Activated CD8-positive, alpha-beta memory T cell treated with anti-CD3 and anti-CD28 coated beads for 36 hours (primary cell): Measurements from ENCODE around the gene ARMH1. TPM values are rescaled to one million over a fixed set of nuclear protein-coding genes. Genes with fewer than 3 reads are reported as not detected.
"Not testable (repeated sequence)": the region's sequence is repeated elsewhere in the genome, so short reads cannot be mapped to it uniquely, and the experiment has no call there.

Source experiments
- CTCF ChIA-PET: fragments of 350-600 bp; sonication (Branson Sonifier 250); formaldehyde crosslinking; loops from one replicate; lab custom pipeline; 2021; ENCODE audit warnings: antibody characterized with exemption; lab: Charles Lee
- POLR2A ChIA-PET: fragments of 350-600 bp; sonication (Branson Sonifier 250); formaldehyde crosslinking; loops from one replicate; lab custom pipeline; 2021; ENCODE audit warnings: antibody characterized with exemption; lab: Charles Lee
- total RNA-seq, 2 experiments: library from RNA; stranded (reverse); gene quantifications; one replicate each; pipeline ENCODE4 v1.2.3, GENCODE V29; 2021

The ARMH1 gene
- total RNA-seq, 2 experiments from 2014 or later: 49.6 to 52.0 TPM

DNA sequence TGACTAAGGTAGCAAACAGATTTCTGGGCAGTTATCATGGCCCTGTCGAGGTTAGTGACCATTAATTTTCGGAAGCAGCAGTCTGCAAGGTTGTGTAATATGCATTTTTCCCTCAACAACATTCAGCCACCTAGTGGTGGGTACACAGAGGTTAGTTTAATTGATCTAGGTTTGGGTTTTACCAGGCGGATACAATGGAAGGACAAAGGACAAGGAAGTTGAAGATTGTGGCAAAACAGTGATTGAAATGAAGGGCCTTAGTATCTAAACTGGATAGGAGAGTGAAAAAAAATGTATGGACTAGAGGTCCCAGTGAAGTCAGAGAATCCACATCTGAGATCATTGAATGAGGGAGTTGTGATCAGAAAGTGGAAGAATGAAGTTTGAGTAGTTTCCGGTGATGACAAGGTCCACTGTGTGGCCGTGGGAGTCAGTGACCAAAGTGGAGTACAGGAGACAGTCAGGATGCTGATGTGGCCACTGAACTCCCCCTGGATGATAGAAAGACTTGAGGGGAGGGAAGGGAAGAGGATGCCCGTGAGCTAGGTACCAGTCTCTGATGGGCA lies 2.8 kb downstream of the ARMH1 start:
- CTCF ChIA-PET: interaction anchor here (0.9 kb wide), 1 partner anchor 36 kb away, joined by 3 read pairs; no protein-coding TSS in a partner anchor
- POLR2A ChIA-PET: interaction anchor here (0.5 kb wide), 1 partner anchor 13 kb away, joined by 7 read pairs; no protein-coding TSS in a partner anchor

DNA sequence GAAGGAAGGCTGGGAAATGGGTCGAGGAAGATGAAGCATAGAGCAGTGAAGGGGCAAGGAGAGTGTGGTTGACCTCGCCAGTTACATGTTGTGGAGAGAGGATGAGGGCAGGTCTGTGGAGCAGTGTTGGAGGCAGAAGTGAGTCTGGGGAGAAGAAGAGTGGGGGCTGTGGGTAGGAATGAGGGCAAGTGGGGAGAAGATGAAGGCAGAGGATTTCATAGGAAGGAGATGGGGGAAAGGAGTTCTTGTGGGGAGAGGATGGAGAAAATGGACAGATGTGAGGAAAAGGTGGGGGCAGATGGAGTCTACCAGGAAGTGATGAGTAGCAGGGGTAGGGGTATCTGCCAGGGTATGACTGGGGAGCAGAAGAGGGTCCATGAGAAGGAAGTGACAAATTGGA lies 3.6 kb downstream of the ARMH1 start:
- ChIA-PET POLR2A (interaction anchor here (0.5 kb wide), 1 partner anchor 14 kb away, joined by 7 read pairs; no protein-coding TSS in a partner anchor), CTCF (no interaction called here)

DNA sequence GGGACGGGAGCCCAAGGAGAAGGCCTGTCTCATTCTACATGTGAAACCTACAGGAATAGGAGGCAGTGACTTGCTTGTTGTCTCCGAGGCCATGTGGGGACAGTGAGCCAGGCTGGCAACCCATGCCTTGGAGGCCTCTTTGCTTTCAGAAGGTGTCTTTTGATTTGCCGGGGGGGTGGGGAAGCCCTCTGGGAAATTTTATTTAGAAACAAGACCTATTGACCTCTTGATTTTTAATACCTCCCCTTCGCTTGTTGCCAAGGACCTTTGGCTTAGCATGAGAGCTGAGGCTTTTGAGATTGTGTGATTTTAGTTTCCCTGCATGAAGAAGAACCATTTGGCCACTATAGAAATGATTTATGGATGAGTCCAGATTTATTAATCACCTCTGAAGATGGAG lies 4.1 kb downstream of the ARMH1 start:
- POLR2A ChIA-PET: no interaction called here
- CTCF ChIA-PET: no interaction called here

DNA sequence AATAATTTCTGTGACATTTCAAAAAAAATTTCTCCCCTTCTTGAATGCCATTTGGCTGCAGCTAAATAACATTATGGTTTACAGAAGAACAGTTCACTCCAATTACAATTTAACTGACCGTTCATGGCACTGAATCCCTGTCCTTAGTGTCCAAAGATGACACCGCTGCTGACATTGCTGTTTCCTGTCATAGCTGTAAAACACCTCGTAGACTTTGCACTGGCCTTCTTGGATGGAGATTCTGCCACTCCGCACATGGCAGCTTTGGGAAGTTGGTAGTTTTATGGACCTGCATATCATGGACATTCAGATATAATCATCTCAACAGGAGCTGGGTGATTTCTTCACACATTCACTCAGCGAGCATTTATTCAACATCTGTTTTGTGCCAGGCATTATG lies 5.0 kb downstream of the ARMH1 start:
- POLR2A ChIA-PET: no interaction called here
- CTCF ChIA-PET: no interaction called here

DNA sequence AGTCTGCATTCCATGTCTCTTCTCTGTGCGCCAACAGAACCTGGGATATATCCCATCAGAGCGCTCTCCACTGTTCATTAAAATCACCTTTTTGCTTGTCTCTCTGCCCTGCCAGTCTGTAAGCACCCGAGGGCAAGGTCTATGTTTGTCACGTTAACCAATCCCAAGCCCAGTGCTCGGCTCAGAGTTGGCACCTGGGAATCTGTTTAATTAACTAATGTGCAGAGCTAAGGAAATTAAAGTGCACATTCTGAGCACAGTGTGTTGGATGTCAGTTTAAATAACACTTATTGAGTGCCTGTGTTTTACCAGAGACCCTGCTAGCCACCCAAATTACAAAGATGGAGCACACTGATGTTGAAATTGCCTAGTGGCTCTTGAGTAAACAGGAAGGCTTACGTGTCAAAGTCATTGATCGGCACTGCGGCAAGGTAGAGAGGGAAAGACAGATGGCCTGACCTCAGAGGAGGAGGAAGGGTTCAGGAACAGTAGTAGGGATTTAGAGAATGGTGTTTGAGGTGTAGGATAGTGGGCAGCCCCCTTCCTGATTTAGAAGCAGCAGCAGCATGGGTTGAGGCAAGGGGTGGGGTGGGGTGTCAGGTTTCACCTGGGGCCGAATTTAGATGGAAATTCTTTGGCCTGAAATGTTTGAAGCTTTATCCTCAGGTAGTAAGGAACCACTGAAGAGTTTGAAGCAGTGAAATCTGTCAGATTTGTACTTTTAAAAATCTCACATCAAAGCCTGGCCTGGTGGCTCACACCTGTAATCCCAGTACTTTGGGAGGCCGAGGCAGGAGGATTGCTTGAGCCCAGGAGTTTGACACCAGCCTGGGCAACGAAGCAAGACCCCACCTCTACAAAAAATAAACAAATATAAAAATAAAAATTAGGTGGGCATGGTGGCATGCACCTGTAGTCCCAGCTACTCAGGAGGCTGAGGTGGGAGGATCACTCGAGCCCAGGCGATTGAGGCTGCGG lies 7.7 kb downstream of the ARMH1 start:
- CTCF ChIA-PET: no interaction called here
- POLR2A ChIA-PET: no interaction called here

DNA sequence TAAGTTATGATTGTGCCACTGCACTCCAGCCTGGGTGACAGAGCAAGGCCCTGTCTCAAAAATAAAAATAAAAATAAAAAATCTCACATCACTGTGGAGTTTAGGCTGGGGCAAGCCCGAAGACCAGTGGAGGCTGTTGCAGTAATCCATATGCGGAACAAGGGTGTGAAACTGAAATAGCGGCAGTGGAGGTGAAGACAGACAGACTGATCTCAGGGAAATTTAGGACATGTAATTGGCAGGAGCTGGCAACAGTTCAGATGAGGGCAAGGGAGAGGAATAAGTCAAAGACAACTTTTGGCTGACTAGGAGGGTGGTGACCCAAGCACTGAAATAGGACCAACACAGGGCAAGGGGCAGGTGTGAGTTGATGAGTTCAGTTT lies 8.4 kb downstream of the ARMH1 start:
- ChIA-PET CTCF (no interaction called here), POLR2A (no interaction called here)

DNA sequence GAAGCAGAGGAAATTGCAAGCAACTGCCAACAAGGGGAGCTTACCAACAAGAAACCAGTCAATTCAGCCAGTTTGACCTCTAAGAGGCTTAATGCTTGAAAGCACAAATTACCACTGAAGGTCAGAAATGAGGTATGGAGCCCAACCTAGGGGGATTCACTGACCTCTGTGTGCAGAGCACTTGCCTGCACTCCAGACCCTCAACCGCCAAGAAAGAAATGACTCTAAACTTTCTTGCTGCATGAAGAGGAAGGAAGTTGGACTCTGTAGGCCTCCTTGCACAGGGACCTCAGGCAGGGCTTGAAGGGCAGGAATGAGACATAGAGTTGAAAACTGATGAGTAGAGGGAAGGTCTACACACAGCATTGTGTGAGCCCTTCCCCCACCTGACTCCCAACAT lies 10.0 kb downstream of the ARMH1 start:
- ChIA-PET CTCF (no interaction called here), POLR2A (no interaction called here)

DNA sequence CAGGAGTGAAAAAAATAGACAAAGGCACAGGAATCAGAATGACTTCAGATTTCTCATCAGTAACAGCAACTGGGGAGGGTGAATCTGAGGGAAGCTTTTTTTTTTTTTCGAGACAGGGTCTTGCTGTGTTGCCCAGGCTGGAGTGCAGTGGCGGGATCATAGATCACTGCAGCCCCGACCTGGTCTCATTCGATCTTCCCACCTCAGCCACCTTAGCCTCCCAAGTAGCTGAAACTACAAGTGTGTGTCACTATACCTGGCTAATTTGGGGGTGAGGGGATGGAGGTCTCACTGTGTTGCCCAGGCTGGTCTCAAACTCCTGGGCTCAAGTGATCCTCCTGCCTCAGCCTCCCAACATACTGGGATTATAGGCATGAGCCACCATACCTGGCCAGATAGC lies 10.7 kb downstream of the ARMH1 start:
- POLR2A ChIA-PET: no interaction called here
- CTCF ChIA-PET: no interaction called here

DNA sequence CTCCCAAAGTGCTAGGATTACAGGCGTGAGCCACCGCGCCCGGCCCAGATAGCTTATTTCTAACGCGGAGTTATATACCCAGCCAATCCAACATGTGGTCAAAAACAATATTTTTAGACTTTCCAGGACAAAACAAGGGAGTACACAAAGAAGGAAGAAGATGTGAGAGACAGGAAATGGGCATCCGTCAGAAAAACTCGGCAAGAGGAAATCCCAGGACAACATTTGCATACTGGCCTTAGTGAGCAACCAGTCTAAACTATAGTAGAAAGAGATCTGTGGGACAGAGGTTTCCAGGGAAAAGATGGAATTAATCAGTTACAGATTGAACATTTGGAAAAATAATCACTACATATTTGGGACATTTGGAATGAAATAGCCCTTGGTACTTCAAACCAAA lies 11.4 kb downstream of the ARMH1 start:
- POLR2A ChIA-PET: no interaction called here
- CTCF ChIA-PET: no interaction called here

DNA sequence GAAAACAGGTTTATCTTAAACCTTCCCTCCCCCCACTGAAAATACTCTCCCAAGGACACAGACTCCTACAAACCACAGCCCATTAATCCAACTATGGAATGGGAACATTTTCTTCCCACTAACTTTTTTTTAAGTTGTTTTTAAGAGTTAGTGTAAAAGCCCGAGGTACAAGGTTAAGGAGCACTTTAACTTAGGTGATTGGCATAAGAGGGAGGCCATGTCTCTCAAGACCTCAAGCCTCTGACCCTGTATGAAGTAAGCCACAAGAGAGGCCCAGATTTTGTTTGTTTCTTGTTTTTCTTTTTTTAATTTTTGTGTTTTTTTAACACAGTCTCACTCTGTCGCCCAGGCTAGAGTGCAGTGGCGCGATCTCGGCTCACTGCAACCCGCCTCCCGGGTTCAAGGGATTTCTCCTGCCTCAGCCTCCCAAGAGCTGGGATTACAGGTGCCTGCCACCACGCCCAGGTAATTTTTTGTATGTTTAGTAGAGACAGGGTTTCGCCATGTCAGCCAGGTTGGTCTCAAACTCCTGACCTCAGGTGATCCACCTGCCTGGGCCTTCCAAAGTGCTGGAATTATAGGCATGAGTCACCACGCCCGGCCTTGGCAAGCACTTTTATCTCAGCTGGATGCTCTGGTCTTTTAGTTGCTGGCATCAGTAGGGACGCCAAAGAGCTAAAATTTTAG lies 14.4 kb downstream of the ARMH1 start:
- ChIA-PET POLR2A (no interaction called here), CTCF (no interaction called here)

DNA sequence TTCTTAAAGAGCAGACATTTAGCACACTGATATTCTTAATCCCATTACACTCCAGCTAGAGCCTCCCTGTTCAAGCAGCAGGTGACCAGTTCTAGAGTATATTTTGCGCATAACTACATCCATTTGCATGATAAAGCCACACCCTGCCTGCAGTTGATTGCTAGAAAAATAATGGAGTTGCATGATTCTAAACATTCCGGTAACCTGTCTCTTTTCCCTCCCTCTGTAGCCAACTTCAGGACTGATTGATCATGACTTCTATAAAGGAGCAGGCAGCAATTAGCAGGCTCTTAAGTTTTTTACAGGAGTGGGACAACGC lies 14.9 kb downstream of the ARMH1 start:
- POLR2A ChIA-PET: no interaction called here

DNA sequence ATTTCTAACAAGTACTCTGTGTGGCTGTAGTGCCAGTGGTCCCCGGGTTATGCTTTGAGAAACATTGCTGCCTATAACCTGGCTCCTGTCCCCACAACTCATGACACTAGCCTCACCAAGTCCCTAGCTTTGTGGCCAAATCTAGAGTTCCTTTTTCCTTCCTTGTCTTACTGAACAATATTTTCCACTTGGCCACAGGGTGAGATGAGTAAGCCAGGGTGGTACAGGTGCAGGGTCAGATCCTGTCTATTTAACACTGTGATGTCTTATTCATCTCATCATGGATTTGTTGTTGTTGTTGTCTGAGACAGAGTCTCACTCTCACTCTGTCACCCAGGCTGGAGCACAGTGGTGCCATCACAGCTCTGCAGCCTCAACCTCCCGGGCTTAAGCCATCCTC lies 18.6 kb downstream of the ARMH1 start:
- CTCF ChIA-PET: no interaction called here
- POLR2A ChIA-PET: no interaction called here

More for the DNA sequence above, 14.9 kb downstream of the ARMH1 start:
- CTCF ChIA-PET: no interaction called here

DNA sequence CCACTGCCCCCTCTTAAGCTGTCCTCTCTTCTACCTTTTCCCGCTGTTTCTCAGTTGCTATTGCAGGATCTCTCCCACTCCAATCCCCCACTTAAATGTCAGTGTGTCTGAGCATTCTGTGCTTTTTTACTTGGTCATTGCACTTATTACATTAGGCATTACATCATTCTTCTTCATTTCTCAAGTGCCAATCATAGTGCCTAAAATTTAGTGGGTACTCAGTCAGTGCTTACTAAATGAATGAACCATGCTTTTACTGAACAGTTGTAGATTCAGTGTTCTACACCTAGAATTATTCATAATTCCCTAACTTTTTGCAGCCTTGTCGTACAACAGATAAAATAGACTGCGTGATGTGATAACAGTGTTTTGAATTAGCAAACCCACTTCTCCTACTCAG lies 19.4 kb downstream of the ARMH1 start:
- CTCF ChIA-PET: no interaction called here
- POLR2A ChIA-PET: no interaction called here

DNA sequence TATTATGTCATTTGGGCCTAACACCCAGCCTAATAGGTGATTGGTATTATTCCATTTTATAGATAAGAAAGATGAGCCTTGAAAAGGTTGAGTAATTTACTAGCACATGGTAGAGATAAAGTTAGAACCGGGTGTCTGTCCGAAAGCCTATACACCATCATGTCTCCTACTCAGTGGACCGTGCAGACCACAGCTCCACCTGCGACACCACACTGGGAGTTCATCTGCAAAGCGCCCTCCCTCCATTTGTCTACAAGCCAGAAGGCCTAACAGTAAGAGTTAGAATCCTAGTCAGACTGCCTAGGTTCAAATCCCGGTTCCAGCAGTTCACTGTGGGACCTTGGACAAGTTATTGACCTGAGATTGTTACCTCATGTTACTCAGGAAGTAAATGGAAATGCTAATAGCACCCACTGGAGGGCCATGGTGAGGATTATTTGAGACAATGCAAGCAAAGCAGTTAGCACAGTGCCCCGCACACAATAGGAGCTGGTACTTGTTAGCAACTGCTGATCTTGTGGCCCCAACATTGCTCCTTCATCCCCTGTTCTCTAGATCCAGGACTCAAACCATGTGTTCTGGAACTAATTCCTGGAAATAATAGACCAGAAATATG lies 20.5 kb downstream of the ARMH1 start:
- POLR2A ChIA-PET: no interaction called here

DNA sequence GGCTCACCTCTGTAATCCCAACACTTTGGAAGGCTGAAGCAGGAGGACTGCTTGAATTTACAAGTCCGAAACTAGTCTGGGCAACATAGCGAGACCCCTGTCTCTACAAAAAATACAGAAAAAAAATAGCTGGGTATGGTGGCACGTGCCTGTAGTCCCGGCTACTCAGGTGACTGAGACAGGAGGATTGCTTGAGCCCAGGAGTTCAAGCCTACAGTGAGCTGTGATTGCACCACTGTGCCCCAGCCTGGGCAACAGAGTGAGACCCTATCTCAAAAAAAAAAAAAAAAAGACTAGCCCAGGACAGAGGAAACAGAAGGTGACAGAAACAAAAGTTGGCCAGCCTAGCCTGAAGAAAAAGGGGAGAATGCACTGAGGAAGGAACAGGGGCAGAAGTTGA lies 21.2 kb downstream of the ARMH1 start:
- ChIA-PET POLR2A (no interaction called here), CTCF (interaction anchor here (0.7 kb wide), 1 partner anchor 1307 kb away, joined by 4 read pairs; no protein-coding TSS in a partner anchor)

More for the DNA sequence above, 20.5 kb downstream of the ARMH1 start:
- CTCF ChIA-PET: interaction anchor here (0.7 kb wide), 1 partner anchor 1308 kb away, joined by 4 read pairs; no protein-coding TSS in a partner anchor

DNA sequence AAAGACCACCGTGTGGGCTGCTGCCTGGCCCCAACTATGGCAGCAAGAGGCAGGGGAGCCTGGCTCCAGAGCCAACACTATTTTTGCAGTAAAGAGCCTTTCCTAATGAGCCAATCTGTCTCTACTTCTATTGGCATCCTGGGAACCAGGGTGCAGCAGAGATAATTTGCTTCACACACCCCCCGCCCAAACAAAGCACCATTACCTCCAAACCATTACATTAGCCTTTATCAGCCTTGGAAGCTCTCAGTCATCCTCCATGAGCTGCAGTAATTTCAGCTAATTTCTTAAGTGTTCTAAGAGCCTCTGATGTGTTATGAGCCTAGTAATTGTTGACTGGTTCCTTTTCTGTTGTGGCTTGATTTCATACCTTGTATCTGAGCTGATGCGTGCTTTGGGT lies 21.6 kb downstream of the ARMH1 start:
- ChIA-PET CTCF (interaction anchor here (0.8 to 1.1 kb wide), 2 partner anchors 21 to 35 kb away, joined by 3 to 4 read pairs; partner anchors contain the start of gene RNU5D-1), POLR2A (interaction anchor here (0.9 kb wide), 1 partner anchor 26 kb away, joined by 4 read pairs; no protein-coding TSS in a partner anchor)

DNA sequence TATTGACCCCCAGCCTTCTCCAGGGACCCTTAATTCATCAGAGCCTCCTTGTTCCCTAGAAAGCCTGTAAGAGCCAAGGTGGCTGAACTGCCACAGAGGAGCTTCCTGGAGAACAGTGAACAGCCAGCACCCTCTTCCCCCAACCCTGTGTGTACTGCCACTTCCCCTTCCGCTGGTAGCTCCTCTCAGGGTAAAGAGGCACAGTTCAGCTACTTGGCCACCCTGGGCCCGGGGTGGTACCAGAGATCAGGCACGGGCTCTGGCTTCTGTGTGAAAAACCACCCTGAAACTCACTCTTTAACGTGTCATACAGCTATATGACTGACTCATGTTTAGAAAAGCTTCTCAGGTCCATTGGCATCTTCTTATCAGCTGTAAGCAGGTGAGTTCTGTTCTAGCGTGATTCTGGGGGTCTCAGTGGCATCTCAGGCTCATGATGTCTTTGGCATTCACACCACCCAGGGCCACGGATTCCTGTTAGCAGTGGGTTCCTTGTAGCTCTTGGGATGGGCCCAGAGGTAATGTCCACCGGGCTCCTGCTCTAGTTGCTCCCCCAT lies 22.4 kb downstream of the ARMH1 start:
- ChIA-PET CTCF (interaction anchor here (0.8 to 1.1 kb wide), 2 partner anchors 22 to 34 kb away, joined by 3 to 4 read pairs; partner anchors contain the start of gene RNU5D-1), POLR2A (interaction anchor here (0.9 kb wide), 1 partner anchor 25 kb away, joined by 4 read pairs; no protein-coding TSS in a partner anchor)

DNA sequence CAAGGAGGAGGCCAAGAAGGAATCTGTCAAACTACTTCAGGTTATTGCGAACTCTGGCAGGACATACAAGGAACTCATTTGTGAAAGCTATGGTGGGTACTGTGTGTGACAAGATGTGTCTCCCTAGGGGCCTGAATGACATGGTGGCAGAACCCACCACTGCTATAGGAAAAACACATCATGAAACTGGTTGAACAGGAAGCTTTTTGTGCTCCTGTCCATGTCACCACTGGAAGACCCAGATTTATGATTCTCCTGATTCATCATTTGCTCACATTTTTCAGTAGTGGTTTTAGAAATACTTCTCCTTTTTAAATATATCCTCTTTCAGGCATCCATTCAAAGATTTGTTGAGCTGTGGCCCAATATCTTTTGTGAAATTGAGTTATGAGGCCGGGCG lies 23.6 kb downstream of the ARMH1 start:
- ChIA-PET CTCF (interaction anchor here (1.2 kb wide), 1 partner anchor 19 kb away, joined by 3 read pairs; no protein-coding TSS in a partner anchor), POLR2A (no interaction called here)

DNA sequence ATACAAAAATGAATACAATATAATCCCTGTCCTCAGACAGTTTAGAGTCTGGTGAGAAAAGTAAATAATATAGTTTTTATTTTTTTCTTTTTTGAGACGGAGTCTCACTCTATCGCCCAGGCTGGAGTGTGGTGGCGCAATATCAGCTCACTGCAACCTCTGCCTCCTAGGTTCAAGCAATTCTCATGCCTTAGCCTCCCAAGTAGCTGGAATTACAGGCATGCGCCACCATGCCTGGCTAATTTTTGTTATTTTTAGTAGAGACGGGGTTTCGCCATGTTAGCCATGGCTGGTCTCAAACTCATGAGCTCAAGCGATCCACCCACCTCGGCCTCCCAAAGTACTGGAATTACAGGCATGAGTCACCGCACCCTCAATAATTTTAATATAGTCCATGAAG lies 24.9 kb downstream of the ARMH1 start:
- POLR2A ChIA-PET: not testable (repeated sequence)
- CTCF ChIA-PET: interaction anchor here (1.2 kb wide), 1 partner anchor 16 kb away, joined by 3 read pairs; no protein-coding TSS in a partner anchor
